Measurements from ENCODE around the gene LGMN.

GRCh38 chr14:92726933-92727262, 21.5 kb downstream of the LGMN start:
- TF ChIP-seq CHCHD3 (CRISPR knock-in tag; IDR thresholded peaks at IDR 0.05) (no peak), ZBTB7A (CRISPR knock-in tag; IDR thresholded peaks at IDR 0.05) (no peak), TBP (CRISPR knock-in tag; IDR thresholded peaks at IDR 0.05) (no peak), NR3C1 (CRISPR knock-in tag; IDR thresholded peaks at IDR 0.05) (no peak), PATZ1 (CRISPR knock-in tag; IDR thresholded peaks at IDR 0.05) (no peak), KMT2A (CRISPR knock-in tag; IDR thresholded peaks at IDR 0.05) (no peak), MAX (IDR thresholded peaks at IDR 0.05) (no peak), CTCF (CRISPR knock-in tag; IDR thresholded peaks at IDR 0.05) (no peak)
